SK-N-MC (cell line): ENCODE data around the gene CFAP70.

Experiments
- EZH2 ChIP-seq: fragments of 200-600 bp; sonication (generic); IDR thresholded peaks from one replicate; pipeline ENCODE4 v1.6.1; 2017; ENCODE audit warnings: antibody characterized with exemption
- POLR2AphosphoS5 ChIP-seq: IDR thresholded peaks from 2 replicates; pipeline ENCODE4 v1.6.1; 2012; ENCODE audit warnings: mild to moderate bottlenecking, low read depth, low read length, borderline replicate concordance

DNA sequence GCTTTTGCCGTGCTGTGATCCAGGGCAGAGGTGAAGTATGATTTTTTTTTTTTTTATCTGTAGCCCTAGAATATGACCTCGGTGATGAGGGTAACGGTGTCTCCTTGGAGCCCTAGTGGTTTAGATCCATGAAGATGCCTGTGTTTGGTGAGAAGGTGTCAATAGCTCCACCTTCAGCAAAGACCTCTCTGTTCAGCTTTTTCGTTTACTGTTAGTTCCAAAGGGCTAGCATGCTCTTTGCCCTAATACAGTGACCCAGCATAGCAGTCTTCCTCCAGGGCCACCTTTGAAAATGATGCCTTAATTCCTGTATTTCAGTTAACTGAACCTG, 105.5 kb downstream of the CFAP70 start:
- TF ChIP-seq EZH2 (no peak), POLR2AphosphoS5 (no peak)
